ENCODE data around the gene TMEM150C. TPM values are rescaled to one million over a fixed set of nuclear protein-coding genes. Genes with fewer than 3 reads are reported as not detected.

The TMEM150C gene
- total and polyA plus RNA-seq, 2 of the 4 experiments (the other 2 are of a cell fraction), result 0.10 to 0.36 TPM

- intact Hi-C loops (cut with micrococcal nuclease) (no loop called here), in situ Hi-C loops (cut with MboI; ENCODE audit: low sequenced_read_pairs) (no loop called here)
Observed at GRCh38 chr4:82588771-82589270, 27.0 kb upstream of the TMEM150C start.

More at GRCh38 chr4:82588771-82589270, 27.0 kb upstream of the TMEM150C start:
- Histone ChIP-seq H2BK5ac (ENCODE audit: low read depth, low read length, poor library complexity, severe bottlenecking) (no peak overlapping the region), H2AFZ (replicated peaks; ENCODE audit: low read length, poor library complexity) (no peak overlapping the region), H3K9me3 (ENCODE audit: control insufficient read depth, insufficient read depth, low read length) (peaks cover 2% of the 10 kb centered on the region; the same call in 1 of the 2 replicates), H2AK9ac (replicated peaks; ENCODE audit: low read depth, low read length, poor library complexity) (no peak overlapping the region), H4K91ac (ENCODE audit: insufficient read depth, low read depth, low read length) (no peak overlapping the region), H3K4me1 (ENCODE audit: control insufficient read depth, insufficient read depth, low read length) (no peaks in the 10 kb centered on the region), H2BK120ac (ENCODE audit: low read depth, low read length) (no peak overlapping the region), H3K18ac (ENCODE audit: low read depth, low read length) (no peak overlapping the region), H2BK20ac (ENCODE audit: low read depth, low read length) (no peak overlapping the region), H3K4me2 (ENCODE audit: low read depth, low read length) (no peak overlapping the region), H2AK5ac (ENCODE audit: low read depth, low read length) (no peak overlapping the region), H3K56ac (ENCODE audit: extremely low read depth, insufficient read depth, low read length) (no peak overlapping the region), H3K36me3 (ENCODE audit: control insufficient read depth, insufficient read depth, low read length) (no peaks in the 10 kb centered on the region), H3K9ac (ENCODE audit: low read depth, low read length) (no peak overlapping the region), H4K8ac (ENCODE audit: low read depth in 2 of 2, low read length in 2 of 2) (no peak overlapping the region), H3K4ac (ENCODE audit: low read depth, low read length) (no peak overlapping the region), H4K20me1 (ENCODE audit: insufficient read depth, low read length) (no peaks in the 10 kb centered on the region), H3K14ac (replicated peaks; ENCODE audit: low read depth, low read length) (no peak overlapping the region), H2BK15ac (ENCODE audit: low read depth, low read length) (no peak overlapping the region), H4K5ac (ENCODE audit: low read depth, low read length) (no peak overlapping the region), H3K27ac (ENCODE audit: insufficient read depth, low read length) (no peak overlapping the region), H3K9me1 (ENCODE audit: insufficient read depth, low read length) (no peaks in the 10 kb centered on the region), H3K4me3 (ENCODE audit: insufficient read depth, low read depth, low read length) (no peak overlapping the region), H3K79me1 (ENCODE audit: low read depth in 1 of 2, low read length in 2 of 2) (no peaks in the 10 kb centered on the region), H3K27me3 (ENCODE audit: control insufficient read depth, insufficient read depth, low read length) (peaks cover 33% of the 10 kb centered on the region), H3K23ac (ENCODE audit: low read depth, low read length) (no peak overlapping the region)
- no peak for TF ChIP-seq RCOR1 (IDR thresholded peaks at IDR 0.05; ENCODE audit: insufficient replicate concordance, low read length)
- no peak for TF ChIP-seq ELK1 (IDR thresholded peaks at IDR 0.05; ENCODE audit: borderline replicate concordance, low read depth, low read length)
- no peak for TF ChIP-seq SMC3 (IDR thresholded peaks at IDR 0.05; ENCODE audit: low read depth, low read length)
- TF ChIP-seq CEBPB (IDR thresholded peaks at IDR 0.05; ENCODE audit: low read depth, low read length), result no peak
- TF ChIP-seq MAFK (IDR thresholded peaks at IDR 0.05; ENCODE audit: low read depth, low read length), result no peak
- TF ChIP-seq, protein P1, sequence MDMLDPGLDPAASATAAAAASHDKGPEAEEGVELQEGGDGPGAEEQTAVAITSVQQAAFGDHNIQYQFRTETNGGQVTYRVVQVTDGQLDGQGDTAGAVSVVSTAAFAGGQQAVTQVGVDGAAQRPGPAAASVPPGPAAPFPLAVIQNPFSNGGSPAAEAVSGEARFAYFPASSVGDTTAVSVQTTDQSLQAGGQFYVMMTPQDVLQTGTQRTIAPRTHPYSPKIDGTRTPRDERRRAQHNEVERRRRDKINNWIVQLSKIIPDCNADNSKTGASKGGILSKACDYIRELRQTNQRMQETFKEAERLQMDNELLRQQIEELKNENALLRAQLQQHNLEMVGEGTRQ (IDR thresholded peaks at IDR 0.05; ENCODE audit: low read depth, low read length), result no peak
- TF ChIP-seq RFX5 (IDR thresholded peaks at IDR 0.05; ENCODE audit: low read depth, low read length), result no peak
- no peak for TF ChIP-seq BHLHE40 (IDR thresholded peaks at IDR 0.05; ENCODE audit: low read depth, low read length)
- WGBS, 2 experiments (ENCODE audit: extremely low coverage in 2 of 2, insufficient read length in 1 of 2), result no CpG with 5 or more reads among the region's 2 CpGs
- DNase-seq, result no peak
- ChIA-PET POLR2A (ENCODE audit: unreplicated experiment) (no interaction called here), CTCF (no interaction called here)
- dilution Hi-C loops (cut with HindIII; ENCODE audit: low sequenced_read_pairs, unreplicated experiment), result no loop called here
- BruUV-seq (replicated peaks), result no TSS peak
- no peak for ATAC-seq (ENCODE audit: low read depth)
